Neuronal stem cell (in vitro differentiated cells): ENCODE data around the gene TAOK1.

Experiments used
- DNase-seq: peaks from one replicate; pipeline ENCODE4 v3.0.0-alpha.2; 2013; ENCODE audit warnings: low spot score
- H2AFZ ChIP-seq: one replicate; pipeline ENCODE4 v1.6.1; 2013; ENCODE audit warnings: mild to moderate bottlenecking, low read length, inconsistent platforms
- H2AK5ac ChIP-seq: 2 replicates; pipeline ENCODE4 v1.6.1; 2013; ENCODE audit warnings: low read depth, mild to moderate bottlenecking, inconsistent platforms, low read length, moderate library complexity, mixed read lengths
- H2BK120ac ChIP-seq: 2 replicates; pipeline ENCODE4 v1.6.1; 2013; ENCODE audit warnings: low read depth, mild to moderate bottlenecking, inconsistent platforms, low read length, moderate library complexity, mixed read lengths
- H2BK12ac ChIP-seq: one replicate; pipeline ENCODE4 v1.6.1; 2013; ENCODE audit warnings: low read length, inconsistent platforms
- H2BK15ac ChIP-seq: 2 replicates; pipeline ENCODE4 v1.6.1; 2013; ENCODE audit warnings: mild to moderate bottlenecking, low read length, inconsistent platforms, mixed read lengths
- H2BK5ac ChIP-seq: one replicate; pipeline ENCODE4 v1.6.1; 2013; ENCODE audit warnings: inconsistent platforms, mild to moderate bottlenecking, low read length, moderate library complexity
- H3K14ac ChIP-seq: one replicate; pipeline ENCODE4 v1.6.1; 2013; ENCODE audit warnings: low read length, inconsistent platforms
- H3K18ac ChIP-seq: 2 replicates; pipeline ENCODE4 v1.6.1; 2013; ENCODE audit warnings: low read length, inconsistent platforms
- H3K23ac ChIP-seq: 2 replicates; pipeline ENCODE4 v1.6.1; 2013; ENCODE audit warnings: low read depth, mild to moderate bottlenecking, mixed read lengths, low read length, inconsistent platforms; ENCODE audit not compliant: poor library complexity
- H3K27ac ChIP-seq: replicated peaks from 3 replicates; pipeline ENCODE4 v1.5.1; 2013; ENCODE audit warnings: low read length, inconsistent platforms
- H3K27me3 ChIP-seq, 3 experiments: 2 replicates each; pipeline ENCODE4 v1.6.1; 2013; ENCODE audit warnings: low read length in 3 of 3, mild to moderate bottlenecking in 2 of 3, inconsistent platforms in 1 of 3, low read depth in 1 of 3, mixed read lengths in 1 of 3, moderate library complexity in 1 of 3; ENCODE audit not compliant: control insufficient read depth in 3 of 3, insufficient read depth in 3 of 3
- H3K36me3 ChIP-seq, 2 donors: replicated peaks in 1 of 2; 2 replicates each; pipeline ENCODE4 v1.6.1; 2013; ENCODE audit warnings: low read length in 2 of 2; ENCODE audit not compliant: control insufficient read depth in 2 of 2, insufficient read depth in 2 of 2
- H3K4ac ChIP-seq: 2 replicates; pipeline ENCODE4 v1.6.1; 2013; ENCODE audit warnings: inconsistent platforms, mild to moderate bottlenecking, low read length, moderate library complexity
- H3K4me1 ChIP-seq, 2 donors: 1 replicate in 1 of 2; 2 replicates in 1 of 2; pipeline ENCODE4 v1.6.1; 2013; ENCODE audit warnings: low read length in 2 of 2, low read depth in 1 of 2; ENCODE audit not compliant: control insufficient read depth in 2 of 2, insufficient read depth in 1 of 2
- H3K4me2 ChIP-seq: one replicate; pipeline ENCODE4 v1.6.1; 2013; ENCODE audit warnings: mild to moderate bottlenecking, low read length, inconsistent platforms; ENCODE audit not compliant: insufficient read depth, poor library complexity, severe bottlenecking
- H3K4me3 ChIP-seq, 2 donors: 2 replicates each; pipeline ENCODE4 v1.5.1; 2013; ENCODE audit warnings: low read length in 2 of 2, mild to moderate bottlenecking in 2 of 2, inconsistent platforms in 1 of 2, moderate library complexity in 1 of 2
- H3K79me1 ChIP-seq: one replicate; pipeline ENCODE4 v1.6.1; 2013; ENCODE audit warnings: low read depth, mild to moderate bottlenecking, inconsistent platforms, low read length, moderate library complexity
- H3K9ac ChIP-seq: one replicate; pipeline ENCODE4 v1.6.1; 2013; ENCODE audit warnings: mild to moderate bottlenecking, low read depth, low read length, inconsistent platforms; ENCODE audit not compliant: poor library complexity
- H3K9me3 ChIP-seq, 2 donors: replicated peaks in 1 of 2; 2 replicates each; pipeline versions ENCODE3 to v1.6.1; 2013; ENCODE audit warnings: low read length in 2 of 2, mild to moderate bottlenecking in 2 of 2, inconsistent platforms in 1 of 2, low read depth in 1 of 2, mixed read lengths in 1 of 2, moderate library complexity in 1 of 2; ENCODE audit not compliant: control insufficient read depth in 2 of 2, insufficient read depth in 1 of 2
- H4K8ac ChIP-seq: one replicate; pipeline ENCODE4 v1.6.1; 2013; ENCODE audit warnings: low read depth, mild to moderate bottlenecking, inconsistent platforms, low read length, moderate library complexity
- H4K91ac ChIP-seq: one replicate; pipeline ENCODE4 v1.6.1; 2013; ENCODE audit warnings: low read length, low read depth, mild to moderate bottlenecking, inconsistent platforms; ENCODE audit not compliant: poor library complexity
- WGBS, 2 donors: extraction: QIAGEN DNeasy Blood & Tissue Kit; methylation state at CpG; one replicate each; pipeline ENCODE4 v1.1.7; 2013; ENCODE audit warnings: missing lambda C conversion rate in 2 of 2, mixed read lengths in 1 of 2; ENCODE audit not compliant: insufficient read length in 2 of 2, insufficient replicate concordance in 1 of 2; ENCODE audit errors: extremely low coverage in 2 of 2; 5-methylcytosine and 5-hydroxymethylcytosine counted together

Gene TAOK1

GRCh38 chr17:29420128-29420527, 30.0 kb downstream of the TAOK1 start:
- WGBS, 2 donors = no CpG with 5 or more reads among the region's 6 CpGs

GRCh38 chr17:29430275-29430674, 40.1 kb downstream of the TAOK1 start:
- H2BK120ac ChIP-seq = no peak overlapping the region
- H3K4me2 ChIP-seq = no peak overlapping the region
- no peak overlapping the region for H3K9ac ChIP-seq
- peaks cover 0 to 19% of the 10 kb centered on the region in 2 donors for H3K9me3 ChIP-seq
- H3K23ac ChIP-seq = no peak overlapping the region
- H3K27ac ChIP-seq = no peak overlapping the region
- no peak overlapping the region for H3K18ac ChIP-seq
- H4K8ac ChIP-seq = no peak overlapping the region
- no peak overlapping the region for H2AK5ac ChIP-seq
- no peak overlapping the region for H2BK15ac ChIP-seq
- H3K4me3 ChIP-seq = no peak overlapping the region
- H3K36me3 ChIP-seq = peaks cover 0 to 20% of the 10 kb centered on the region in 2 donors
- no CpG with 5 or more reads among the region's 4 CpGs for WGBS, 2 donors
- no peak overlapping the region for H2BK5ac ChIP-seq
- H3K4me1 ChIP-seq = no peaks in the 10 kb centered on the region
- H2BK12ac ChIP-seq = no peak overlapping the region
- peaks cover 4% of the 10 kb centered on the region for H3K79me1 ChIP-seq
- no peaks in the 10 kb centered on the region for H3K27me3 ChIP-seq
- no peak overlapping the region for H2AFZ ChIP-seq
- no peak for DNase-seq
- no peak overlapping the region for H3K14ac ChIP-seq
- no peak overlapping the region for H3K4ac ChIP-seq
- no peak overlapping the region for H4K91ac ChIP-seq

More at GRCh38 chr17:29420128-29420527, 30.0 kb downstream of the TAOK1 start:
- Histone ChIP-seq H3K4me2 (no peak overlapping the region), H3K4me1 (no peaks in the 10 kb centered on the region), H3K9ac (no peak overlapping the region), H3K27ac (no peak overlapping the region), H3K36me3 (peaks cover 2 to 55% of the 10 kb centered on the region in 2 donors), H3K23ac (no peak overlapping the region), H2BK12ac (no peak overlapping the region), H2AFZ (no peak overlapping the region), H2BK5ac (no peak overlapping the region), H2AK5ac (no peak overlapping the region), H3K27me3 (no peaks in the 10 kb centered on the region), H3K9me3 (peaks cover 0 to 9% of the 10 kb centered on the region in 2 donors), H4K8ac (no peak overlapping the region), H3K18ac (no peak overlapping the region), H3K4ac (no peak overlapping the region), H3K4me3 (no peak overlapping the region), H4K91ac (no peak overlapping the region), H3K14ac (no peak overlapping the region), H3K79me1 (peaks cover 2% of the 10 kb centered on the region), H2BK15ac (no peak overlapping the region), H2BK120ac (no peak overlapping the region)
- no peak for DNase-seq

GRCh38 chr17:29433541-29433940, 43.4 kb downstream of the TAOK1 start:
- Histone ChIP-seq H3K14ac (no peak overlapping the region), H3K4ac (no peak overlapping the region), H3K4me1 (no peaks in the 10 kb centered on the region), H3K4me3 (no peak overlapping the region), H3K23ac (no peak overlapping the region), H3K9ac (no peak overlapping the region), H3K36me3 (peaks cover 0 to 13% of the 10 kb centered on the region in 2 donors), H2BK120ac (no peak overlapping the region), H4K8ac (no peak overlapping the region), H3K18ac (no peak overlapping the region), H2AK5ac (no peak overlapping the region), H2BK12ac (no peak overlapping the region), H2AFZ (no peak overlapping the region), H3K27me3 (no peaks in the 10 kb centered on the region), H2BK5ac (no peak overlapping the region), H3K4me2 (no peak overlapping the region), H3K79me1 (peaks cover 2% of the 10 kb centered on the region), H3K27ac (no peak overlapping the region), H3K9me3 (peaks cover 0 to 8% of the 10 kb centered on the region in 2 donors), H4K91ac (no peak overlapping the region), H2BK15ac (no peak overlapping the region)
- DNase-seq = no peak
- no CpG with 5 or more reads among the region's 4 CpGs for WGBS, 2 donors

- Histone ChIP-seq H3K27ac (no peak overlapping the region), H3K4me2 (no peak overlapping the region), H2BK120ac (no peak overlapping the region), H3K36me3 (peaks cover 0 to 14% of the 10 kb centered on the region in 2 donors), H3K4me1 (no peaks in the 10 kb centered on the region), H2AFZ (no peak overlapping the region), H3K14ac (no peak overlapping the region), H4K91ac (no peak overlapping the region), H3K9ac (no peak overlapping the region), H2BK15ac (no peak overlapping the region), H2BK12ac (no peak overlapping the region), H3K4me3 (no peak overlapping the region), H2AK5ac (no peak overlapping the region), H3K9me3 (peaks cover 0 to 4% of the 10 kb centered on the region in 2 donors), H4K8ac (no peak overlapping the region), H3K79me1 (peaks cover 2% of the 10 kb centered on the region), H3K23ac (no peak overlapping the region), H3K4ac (no peak overlapping the region), H2BK5ac (no peak overlapping the region), H3K18ac (no peak overlapping the region), H3K27me3 (no peaks in the 10 kb centered on the region)
- no CpG with 5 or more reads among the region's 3 CpGs for WGBS, 2 donors
- no peak for DNase-seq
Observed at GRCh38 chr17:29434550-29434949, 44.4 kb downstream of the TAOK1 start.
